GM19395 (cell line): ENCODE results near the gene CTSW.

Source experiments
- ATAC-seq: cut with Tn5 transposase; IDR thresholded peaks from one replicate; pipeline ENCODE4 v1.9.1; 2021; ENCODE audit warnings: mild to moderate bottlenecking, moderate library complexity; ENCODE audit not compliant: unreplicated experiment

CTSW gene

DNA sequence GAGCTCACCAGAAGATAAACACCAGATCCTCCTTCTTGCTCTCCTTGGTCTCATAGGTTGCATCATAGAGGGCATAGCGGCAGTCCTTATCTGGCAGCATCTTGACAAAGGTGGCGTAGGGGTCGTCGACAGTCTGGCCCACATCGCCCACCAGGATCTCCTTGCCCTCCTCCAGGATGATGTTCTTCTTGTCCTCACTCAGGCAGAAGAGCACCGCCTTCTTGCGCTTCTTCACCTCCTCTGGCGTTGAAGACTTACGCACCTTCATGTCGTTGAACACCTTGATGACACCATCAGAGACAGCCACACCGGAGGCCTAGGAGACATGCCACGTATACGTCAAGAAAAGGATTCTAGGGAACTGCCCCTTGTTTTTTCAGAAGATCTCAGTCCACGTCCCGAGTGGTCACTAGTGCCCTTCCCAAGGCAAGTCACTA lies 23.7 kb upstream of the CTSW start:
- ATAC-seq, result no peak

DNA sequence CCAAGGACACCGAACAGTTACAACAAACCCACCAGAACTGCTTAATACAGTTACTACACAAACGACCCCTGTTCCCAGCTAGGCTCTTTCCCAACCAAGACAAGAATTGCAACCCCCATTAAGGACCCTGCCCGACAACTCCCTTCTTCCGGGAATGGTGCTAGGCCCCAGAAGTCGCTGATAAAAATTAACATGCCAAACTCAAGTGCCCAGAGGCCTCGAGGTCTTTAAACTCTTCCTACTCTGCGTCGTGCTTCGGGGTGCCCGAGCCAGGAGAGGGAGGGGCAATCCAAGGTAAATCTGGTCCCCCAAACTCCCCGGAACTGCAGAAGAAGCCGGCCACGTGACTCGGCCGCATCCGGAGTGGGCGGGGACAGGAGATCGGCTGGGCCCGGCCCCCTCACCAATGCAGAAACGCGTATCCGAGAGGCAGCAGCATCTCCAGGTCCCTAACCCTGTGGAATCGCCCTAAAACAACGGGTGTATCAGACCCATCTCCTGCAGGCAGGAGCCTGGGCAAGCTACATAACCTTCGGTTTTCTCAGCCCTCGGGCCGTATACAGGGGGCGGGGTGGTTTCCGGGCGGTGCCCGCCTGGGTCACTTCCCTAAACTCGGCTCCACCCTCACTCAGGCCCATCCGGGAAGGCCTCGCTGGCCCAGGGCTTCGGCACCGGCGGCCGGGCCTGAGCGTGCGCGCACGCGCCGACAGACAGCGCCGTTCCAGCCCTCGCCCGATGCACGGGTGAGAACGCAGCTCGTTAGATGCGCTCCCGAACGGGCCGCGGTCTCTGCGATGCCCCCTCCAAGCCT lies 22.7 kb upstream of the CTSW start:
- ATAC-seq, result peak; percentile 30

DNA sequence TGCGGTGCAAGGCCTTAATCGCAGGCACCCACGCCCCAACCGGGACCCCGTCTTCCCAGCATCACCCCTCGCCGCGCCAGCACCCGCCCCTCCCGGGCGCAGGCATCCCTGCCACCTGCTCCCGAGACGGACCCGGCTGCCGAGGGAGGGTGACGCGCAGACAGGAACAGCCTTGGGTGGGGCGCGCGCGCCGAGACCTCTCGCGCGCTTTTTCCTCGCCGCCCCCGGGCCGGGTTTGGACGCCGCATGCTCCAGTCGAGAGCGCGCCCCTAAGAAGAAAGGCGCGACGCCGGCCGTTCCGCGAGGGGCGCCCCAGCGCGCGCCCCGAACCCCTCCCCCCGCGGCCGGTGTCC lies 22.2 kb upstream of the CTSW start:
- ATAC-seq, result peak; percentile 1

DNA sequence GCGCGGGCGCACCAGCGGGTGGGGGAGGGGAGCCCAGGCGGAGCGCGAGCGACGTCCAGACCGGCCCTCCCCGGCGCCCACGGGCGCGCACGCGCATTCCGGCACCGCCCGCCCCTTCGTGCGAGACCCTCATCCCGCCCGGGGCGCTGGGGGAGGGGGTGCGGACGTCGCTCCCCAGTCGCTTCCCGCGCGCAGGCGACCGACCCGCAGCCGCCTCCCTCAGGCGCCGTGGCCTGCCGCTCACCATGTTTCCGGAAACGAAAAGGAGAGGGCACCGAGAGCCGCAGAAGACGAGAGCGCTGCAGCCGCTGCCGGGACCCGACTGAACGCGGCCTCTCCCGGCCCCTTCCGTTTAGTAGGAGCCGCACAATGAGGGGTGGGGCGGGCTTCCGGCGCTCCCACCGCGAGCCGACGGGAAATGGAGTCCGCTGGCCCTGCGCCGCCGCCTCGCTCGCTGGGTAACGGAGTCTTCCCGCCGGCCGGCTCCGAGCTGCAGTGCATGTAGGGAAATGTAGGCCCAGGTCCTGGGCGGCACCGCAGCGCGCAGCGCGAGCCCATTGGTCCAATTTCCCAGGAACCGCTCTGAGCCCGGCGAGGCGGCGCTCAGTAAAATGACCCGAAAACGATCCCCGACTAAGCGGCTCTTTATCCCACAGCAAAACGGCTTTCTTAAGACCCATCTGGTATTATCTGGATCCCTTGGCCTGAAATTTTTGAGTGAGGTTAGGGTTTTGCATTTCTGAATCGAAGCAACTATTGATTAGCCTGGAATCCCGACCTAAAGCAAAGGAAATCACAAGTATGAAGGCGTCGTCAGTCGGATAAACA lies 21.6 kb upstream of the CTSW start, which contains the start of gene CFL1:
CFL1 (minus strand) TSS at position 328 of the 828 bp plus-strand sequence; CDS start at position 247, 81 bp downstream.
- ATAC-seq, result peak; percentile 42

DNA sequence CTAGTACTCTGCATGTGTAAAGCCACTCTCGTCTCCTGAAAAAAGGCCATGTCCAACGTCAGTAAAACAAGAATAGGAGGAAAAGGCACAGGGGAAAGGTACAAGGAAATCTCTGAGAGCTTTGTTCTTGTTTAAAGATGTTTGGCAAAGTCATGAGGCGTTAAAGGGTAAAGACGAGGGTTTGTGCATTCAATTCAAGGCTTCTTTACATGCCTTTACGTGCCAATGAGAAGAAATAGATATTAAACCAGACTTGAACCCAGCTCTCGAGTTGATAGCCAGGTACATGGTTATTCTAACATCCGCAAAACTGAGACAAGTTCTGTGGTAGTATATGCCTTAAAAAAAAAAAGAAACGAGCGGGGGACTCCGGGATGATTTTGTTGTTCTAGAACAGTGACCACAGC lies 21.0 kb upstream of the CTSW start:
- no peak for ATAC-seq

DNA sequence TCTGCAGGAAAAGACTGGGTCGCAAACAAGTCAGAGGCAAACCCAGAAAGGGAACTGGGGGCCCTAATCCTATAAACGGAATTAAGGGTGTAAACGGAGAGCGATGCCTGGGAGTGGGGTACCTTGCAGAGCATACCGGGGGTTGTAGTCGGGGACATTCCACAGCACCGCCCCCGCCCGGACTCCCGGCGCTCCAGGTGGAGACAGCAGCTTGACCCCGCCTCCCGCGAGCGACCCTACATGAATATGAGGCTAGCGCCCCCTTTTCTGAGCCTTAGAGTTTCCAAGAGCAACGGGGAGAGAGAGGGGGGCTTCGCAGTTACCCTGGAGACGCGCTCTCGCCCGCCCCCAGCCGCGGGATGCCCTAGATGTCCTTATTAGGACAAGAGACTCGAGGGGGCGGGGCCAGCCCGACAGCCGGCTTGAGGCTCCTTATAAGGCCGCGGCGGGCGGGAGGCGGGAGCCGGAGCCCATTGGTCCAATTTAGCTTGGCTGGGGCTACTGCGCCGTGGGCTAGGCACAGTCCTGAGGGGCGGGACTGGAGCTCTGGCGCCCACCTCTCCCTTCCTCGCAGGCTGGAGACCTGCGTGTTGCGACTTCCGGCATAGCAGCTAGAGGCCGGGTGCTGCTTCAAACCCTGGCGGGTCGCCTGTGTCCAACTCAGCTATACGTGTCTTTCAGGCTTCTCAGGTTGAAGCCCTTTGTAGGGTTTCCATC lies 20.4 kb upstream of the CTSW start:
- peak; percentile 56 for ATAC-seq

DNA sequence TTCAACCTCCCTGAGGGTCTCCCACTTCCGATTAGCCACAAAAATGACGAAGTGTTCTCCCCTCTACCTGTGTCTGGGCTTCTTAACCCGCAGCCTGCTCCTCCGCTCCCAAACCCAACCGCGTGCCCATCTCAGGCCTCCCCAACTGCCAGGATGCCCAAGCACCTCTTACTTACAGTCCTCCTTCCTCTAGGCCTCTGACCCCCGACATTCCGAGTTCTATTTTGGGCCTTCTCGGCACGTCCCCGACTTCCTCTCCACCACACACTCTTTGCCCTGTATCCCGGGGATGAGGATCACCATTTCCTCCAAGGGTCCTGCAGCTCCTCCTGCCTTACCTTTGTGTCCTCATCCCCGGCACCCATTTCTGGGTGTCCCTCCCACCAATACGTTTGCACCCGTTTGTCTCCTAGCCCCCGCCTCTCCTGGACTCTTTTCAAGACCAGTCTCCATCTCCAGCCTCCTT lies 19.8 kb upstream of the CTSW start:
- ATAC-seq, result no peak

DNA sequence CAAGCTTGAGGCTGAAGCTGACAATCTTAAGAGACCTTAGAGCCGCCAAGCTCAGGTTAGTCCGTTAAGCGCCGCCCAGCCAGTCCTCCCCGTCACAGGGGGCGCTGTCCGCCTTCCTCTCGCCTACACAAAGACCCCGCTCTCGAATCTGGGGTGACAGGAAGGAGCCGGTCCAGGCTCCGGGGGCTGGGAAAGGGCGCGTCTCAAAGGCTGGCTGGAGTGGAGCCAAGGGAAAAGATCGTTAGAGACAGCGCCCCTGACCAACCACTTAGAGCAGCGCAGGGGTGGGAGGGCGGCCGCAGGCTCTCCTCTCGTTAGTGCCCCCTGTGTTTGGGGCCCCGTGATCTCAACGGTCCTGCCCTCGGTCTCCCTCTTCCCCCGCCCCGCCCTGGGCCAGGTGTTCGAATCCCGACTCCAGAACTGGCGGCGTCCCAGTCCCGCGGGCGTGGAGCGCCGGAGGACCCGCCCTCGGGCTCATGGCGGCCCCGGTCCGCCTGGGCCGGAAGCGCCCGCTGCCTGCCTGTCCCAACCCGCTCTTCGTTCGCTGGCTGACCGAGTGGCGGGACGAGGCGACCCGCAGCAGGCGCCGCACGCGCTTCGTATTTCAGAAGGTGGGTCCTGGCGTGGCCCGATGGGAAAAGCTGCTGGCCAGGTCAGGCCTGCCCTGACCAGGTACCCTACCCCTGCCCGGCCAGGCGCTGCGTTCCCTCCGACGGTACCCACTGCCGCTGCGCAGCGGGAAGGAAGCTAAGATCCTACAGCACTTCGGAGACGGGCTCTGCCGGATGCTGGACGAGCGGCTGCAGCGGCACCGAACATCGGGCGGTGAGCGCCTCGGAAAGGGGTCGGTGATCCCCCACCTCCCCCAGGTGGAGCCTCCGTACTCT lies 19.1 kb upstream of the CTSW start, which contains the start of gene MUS81:
MUS81 (plus strand) TSS at position 156 of the 887 bp plus-strand sequence; CDS start at position 477, 321 bp downstream.
- peak; percentile 34 for ATAC-seq

DNA sequence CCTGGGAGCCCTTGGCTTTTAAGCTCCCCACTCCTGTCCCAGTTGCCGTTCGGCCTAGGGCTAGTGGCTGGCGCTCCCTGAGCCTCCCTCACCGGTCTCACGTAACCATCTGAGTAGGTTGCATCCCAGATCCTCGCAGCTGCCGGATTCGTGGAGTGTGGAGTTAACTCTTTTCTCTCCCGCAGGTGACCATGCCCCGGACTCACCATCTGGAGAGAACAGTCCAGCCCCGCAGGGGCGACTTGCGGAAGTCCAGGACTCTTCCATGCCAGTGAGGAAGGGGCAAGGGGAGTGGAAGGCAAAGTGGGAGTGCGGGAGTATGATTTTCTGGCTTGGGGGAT lies 18.5 kb upstream of the CTSW start:
- no peak for ATAC-seq

DNA sequence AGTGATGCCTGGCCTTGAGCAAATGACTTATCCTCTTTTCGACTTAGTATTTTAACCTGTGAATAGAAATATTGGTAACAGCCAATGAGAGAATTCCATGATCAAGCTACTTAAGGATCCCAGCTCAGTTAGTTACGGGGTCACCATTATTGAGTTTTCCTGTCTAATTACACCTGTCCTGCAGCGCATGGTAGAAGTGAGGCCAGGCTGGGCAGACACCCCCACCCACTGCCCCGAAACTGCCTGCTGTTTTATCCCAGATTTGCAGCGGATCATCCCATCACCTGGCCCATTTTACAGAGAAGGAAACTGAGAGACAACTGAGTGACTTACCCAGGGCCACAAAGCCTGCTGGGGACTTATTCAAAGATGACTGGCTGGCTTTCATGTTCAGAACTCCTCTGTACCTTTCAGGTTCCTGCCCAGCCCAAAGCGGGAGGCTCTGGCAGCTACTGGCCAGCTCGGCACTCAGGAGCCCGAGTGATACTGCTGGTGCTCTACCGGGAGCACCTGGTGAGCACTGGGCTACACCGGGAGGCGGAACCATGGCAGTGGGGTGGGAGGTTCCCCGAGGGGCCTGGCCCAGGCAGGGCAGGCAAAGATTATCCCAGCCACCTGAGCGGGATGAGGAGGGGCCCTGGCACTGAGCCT lies 18.0 kb upstream of the CTSW start:
- ATAC-seq, result no peak

DNA sequence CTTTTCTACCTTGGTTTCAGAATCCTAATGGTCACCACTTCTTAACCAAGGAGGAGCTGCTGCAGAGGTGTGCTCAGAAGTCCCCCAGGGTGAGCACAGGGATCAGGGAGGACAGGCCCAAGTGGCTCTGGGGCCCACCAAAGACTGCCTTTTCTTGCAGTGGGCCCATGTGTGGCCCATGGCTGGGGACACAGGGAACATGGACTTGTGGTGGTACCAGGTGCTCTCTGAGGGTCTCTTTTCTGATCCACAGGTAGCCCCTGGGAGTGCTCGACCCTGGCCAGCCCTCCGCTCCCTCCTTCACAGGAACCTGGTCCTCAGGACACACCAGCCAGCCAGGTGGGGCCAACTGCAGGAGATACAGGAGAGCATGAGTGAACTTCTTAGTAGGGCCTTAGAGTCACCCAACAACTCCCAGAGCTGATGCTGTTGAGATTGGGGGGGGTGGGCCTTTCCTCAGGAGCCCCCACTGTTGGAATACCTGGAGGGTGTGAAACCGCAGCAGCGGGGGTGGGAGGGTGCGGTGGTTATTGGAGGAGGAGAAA lies 17.4 kb upstream of the CTSW start:
- no peak for ATAC-seq

DNA sequence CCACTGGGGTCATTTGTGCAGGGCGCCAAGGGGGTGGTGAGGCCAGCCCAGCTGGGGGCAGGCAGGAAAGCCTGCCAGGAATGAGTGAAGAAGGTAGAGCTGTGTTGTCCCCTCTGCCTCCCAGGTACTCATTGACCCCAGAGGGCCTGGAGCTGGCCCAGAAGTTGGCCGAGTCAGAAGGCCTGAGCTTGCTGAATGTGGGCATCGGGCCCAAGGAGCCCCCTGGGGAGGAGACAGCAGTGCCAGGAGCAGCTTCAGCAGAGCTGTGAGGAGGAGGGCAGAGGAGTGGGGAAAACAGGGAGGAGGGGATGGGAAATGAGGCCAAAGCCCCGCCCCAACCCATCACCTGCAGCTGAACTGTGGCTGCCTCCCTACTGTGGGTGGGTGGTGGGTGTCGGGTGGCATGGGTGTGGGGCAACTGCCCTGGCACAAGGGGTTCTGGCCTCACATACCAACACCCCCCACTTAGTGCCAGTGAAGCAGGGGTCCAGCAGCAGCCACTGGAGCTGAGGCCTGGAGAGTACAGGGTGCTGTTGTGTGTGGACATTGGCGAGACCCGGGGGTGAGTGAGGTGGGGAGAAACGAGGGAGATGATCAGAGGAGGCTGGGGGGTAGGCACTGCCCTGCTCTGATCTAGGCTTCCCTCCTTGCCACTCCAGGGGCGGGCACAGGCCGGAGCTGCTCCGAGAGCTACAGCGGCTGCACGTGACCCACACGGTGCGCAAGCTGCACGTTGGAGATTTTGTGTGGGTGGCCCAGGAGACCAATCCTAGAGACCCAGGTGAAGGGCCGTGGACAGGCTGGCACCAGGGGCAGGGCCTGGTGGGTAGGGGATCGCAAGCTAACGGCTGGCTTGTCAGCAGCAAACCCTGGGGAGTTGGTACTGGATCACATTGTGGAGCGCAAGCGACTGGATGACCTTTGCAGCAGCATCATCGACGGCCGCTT lies 16.4 kb upstream of the CTSW start:
- no peak for ATAC-seq

DNA sequence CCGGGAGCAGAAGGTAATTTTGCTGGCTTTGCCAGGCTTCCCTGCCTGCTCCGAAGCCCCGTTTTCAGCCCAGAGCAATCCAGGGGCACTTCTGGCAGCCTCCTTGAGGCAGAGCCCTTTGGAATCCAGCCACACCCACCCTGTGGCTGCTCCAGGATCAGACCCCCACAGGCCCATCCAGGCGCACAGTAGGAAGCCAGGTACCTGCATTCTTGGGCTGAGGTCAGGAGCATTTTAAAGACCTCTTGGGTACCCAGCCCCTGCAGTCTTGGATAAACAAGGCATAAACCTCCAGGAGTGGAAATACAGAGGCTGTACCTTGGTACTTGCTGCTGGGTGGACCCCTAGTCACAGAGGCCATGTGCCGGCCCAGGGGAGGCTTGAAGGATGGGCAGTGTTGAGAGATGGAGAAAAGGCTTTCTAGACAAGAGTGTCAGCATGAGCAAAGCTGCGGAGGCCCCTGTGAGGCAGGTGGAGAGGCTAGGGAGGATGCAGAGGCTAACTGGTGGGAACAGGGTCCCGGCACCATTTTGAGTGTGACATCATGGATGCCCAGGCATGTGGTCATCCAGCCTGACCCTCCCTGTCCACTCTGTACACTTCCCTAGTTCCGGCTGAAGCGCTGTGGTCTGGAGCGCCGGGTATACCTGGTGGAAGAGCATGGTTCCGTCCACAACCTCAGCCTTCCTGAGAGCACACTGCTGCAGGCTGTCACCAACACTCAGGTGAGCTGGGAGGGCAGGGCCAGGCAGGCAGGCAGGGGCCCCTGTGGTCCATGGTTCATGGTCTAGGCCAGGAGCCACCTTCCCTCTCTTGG lies 15.5 kb upstream of the CTSW start:
- no peak for ATAC-seq

DNA sequence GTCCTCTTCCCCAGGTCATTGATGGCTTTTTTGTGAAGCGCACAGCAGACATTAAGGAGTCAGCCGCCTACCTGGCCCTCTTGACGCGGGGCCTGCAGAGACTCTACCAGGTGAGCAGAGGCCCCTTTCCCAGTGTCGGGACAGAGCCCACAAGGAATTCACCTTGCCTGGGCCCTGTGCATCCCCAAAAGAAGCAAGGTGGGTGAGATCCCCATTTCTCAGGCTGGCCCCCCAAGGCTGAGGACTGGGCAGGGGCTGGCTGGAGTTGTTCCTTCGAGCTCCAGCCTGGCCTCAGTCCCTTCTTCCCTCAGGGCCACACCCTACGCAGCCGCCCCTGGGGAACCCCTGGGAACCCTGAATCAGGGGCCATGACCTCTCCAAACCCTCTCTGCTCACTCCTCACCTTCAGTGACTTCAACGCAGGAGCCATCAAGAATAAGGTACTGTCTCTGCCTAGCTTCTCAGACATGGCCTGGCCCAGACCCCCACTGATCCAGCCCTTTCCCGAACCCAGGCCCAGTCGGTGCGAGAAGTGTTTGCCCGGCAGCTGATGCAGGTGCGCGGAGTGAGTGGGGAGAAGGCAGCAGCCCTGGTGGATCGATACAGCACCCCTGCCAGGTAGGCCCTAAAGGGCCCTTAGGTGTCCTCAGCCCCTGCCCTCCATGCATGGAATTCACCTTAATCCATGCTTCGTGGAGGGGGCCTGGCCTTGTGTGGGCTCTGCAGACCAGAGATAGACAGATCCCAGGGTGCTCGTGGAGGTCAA lies 14.7 kb upstream of the CTSW start:
- ATAC-seq, result no peak

DNA sequence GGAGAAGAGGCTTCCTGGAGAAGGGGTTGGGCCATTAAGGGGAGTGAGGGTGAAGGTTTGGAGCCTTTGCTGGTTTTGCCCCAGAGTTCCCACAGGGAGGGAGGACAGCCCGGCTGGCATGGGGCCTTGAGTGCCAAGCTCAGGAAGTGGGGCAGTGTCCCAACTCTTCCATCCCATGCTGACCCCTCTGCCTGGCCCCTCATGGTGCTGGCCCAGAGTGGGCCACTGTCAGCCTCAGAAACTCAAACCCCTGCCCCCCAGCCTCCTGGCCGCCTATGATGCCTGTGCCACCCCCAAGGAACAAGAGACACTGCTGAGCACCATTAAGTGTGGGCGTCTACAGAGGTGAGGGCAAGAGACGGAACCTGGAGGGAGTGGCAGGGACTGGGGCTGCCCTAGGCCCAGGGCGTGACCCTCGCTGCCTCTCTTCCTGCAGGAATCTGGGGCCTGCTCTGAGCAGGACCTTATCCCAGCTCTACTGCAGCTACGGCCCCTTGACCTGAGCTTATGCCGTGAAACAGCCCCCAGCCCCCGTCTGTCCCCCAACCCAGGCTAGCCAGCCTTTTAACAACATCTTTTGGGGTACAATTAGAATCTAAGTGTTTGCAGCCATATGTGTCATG lies 14.0 kb upstream of the CTSW start:
- ATAC-seq, result no peak

DNA sequence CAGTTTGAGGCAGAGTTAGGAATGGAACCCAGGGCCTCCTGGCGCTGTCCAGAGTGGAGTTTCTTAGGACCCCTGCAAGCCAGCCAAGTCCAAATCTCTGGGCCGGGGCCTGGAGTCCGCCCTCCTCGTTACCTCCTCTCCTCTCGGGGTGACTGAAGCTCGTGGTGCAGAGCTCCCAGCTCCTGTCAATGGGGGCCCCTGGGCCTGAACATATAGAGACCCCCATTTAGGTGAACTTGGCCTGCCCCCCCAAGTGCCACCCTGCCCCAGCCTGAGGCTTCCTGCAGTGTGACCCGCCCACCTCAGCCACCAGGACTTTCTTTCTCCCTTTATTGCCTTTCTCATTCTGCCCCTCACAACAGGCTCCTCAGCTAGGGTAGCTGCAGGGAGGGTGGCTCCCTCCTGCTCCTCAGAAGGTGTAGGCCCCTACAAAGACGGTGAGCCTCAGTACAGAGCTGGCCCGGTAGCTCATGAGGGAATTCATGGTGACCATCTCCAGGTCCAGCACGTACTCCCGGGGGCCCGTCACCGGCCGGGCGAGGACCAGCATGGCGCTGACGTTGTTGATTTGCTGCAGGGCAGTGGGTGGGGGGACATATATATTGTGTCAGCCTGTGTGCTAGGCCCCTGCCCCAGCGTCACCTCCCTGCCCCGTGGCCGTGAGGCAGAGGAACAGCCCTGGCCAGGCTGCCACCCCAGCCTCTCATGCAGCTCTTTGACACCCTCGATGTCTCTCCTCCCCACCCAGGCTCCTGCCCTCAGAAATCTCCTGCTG lies 12.9 kb upstream of the CTSW start:
- no peak for ATAC-seq
